Inflammatory macrophage treated with lipopolysaccharide for 4 hours (primary cell): ENCODE results near the gene RNU4-1.
A peak's percentile ranks its signal among the peaks of the same experiment; 100 is the strongest.
"Not testable (repeated sequence)": the region's sequence is repeated elsewhere in the genome, so short reads cannot be mapped to it uniquely, and the experiment has no call there.

Experiments
- DNase-seq: peaks from one replicate; pipeline ENCODE4 v3.0.0-alpha.2; 2020

Gene RNU4-1

GRCh38 chr12:120292661-120293531 lies at the start of gene RNU4-1:
Gene RNU4-1, minus strand, starts transcription at chr12:120293237.
- peak; percentile 96 for DNase-seq

GRCh38 chr12:120342175-120343038 lies 49.4 kb upstream of the RNU4-1 start:
- no peak for DNase-seq

- no peak for DNase-seq
These were observed 46.2 kb upstream of the RNU4-1 start for GRCh38 chr12:120339256-120339655.

- no peak for DNase-seq
These were observed 44.7 kb upstream of the RNU4-1 start for GRCh38 chr12:120337730-120338129.

- not testable (repeated sequence) for DNase-seq
These were observed 43.4 kb upstream of the RNU4-1 start for GRCh38 chr12:120336392-120336791.

- DNase-seq, result peak; percentile 20
These were observed 42.4 kb upstream of the RNU4-1 start for GRCh38 chr12:120335447-120335846.

GRCh38 chr12:120332523-120332922 lies 39.5 kb upstream of the RNU4-1 start:
- DNase-seq, result no peak

- no peak for DNase-seq
These were observed 39.0 kb upstream of the RNU4-1 start for GRCh38 chr12:120332041-120332440.

GRCh38 chr12:120331390-120331789 lies 38.4 kb upstream of the RNU4-1 start:
- DNase-seq, result no peak

- DNase-seq, result no peak
These were observed 35.2 kb upstream of the RNU4-1 start for GRCh38 chr12:120328228-120328627.

GRCh38 chr12:120327593-120327992 lies 34.6 kb upstream of the RNU4-1 start, which contains the start of gene PLA2G1B:
Gene PLA2G1B, minus strand, starts transcription at chr12:120327779. Its CDS starts 26 bp downstream, at chr12:120327753.
- no peak for DNase-seq

- DNase-seq, result no peak
These were observed 31.9 kb upstream of the RNU4-1 start for GRCh38 chr12:120324841-120325417.

- no peak for DNase-seq
These were observed 30.7 kb upstream of the RNU4-1 start for GRCh38 chr12:120323772-120324171.

- no peak for DNase-seq
These were observed 28.6 kb upstream of the RNU4-1 start for GRCh38 chr12:120321382-120322202.

GRCh38 chr12:120317224-120318105 lies 24.4 kb upstream of the RNU4-1 start:
- peak; percentile 100 for DNase-seq

- DNase-seq, result no peak
These were observed 23.8 kb upstream of the RNU4-1 start for GRCh38 chr12:120316798-120317223.

- no peak for DNase-seq
These were observed 21.2 kb upstream of the RNU4-1 start for GRCh38 chr12:120314220-120314619.

- peak; percentile 95 for DNase-seq
These were observed 9.2 kb upstream of the RNU4-1 start, which contains the start of gene SIRT4 for GRCh38 chr12:120301962-120302815. Gene SIRT4, plus strand, starts transcription at chr12:120302321. Its CDS starts 1,241 bp downstream, at chr12:120303562.

- no peak for DNase-seq
These were observed 701 bp downstream of the RNU4-1 start for GRCh38 chr12:120292411-120292660.

GRCh38 chr12:120290609-120291305 lies 2.3 kb downstream of the RNU4-1 start:
- peak; percentile 58 for DNase-seq
